Calu3 (cell line): ENCODE results near the gene SVEP1. TPM values are rescaled to one million over a fixed set of nuclear protein-coding genes. Genes with fewer than 3 reads are reported as not detected.

Experiments
- BruUV-seq: library from RNA; stranded (reverse); fragments of 400-500 nt; replicated peaks from 2 replicates; lab custom pipeline; 2021; lab: Mats Ljungman, UMichigan
- CTCF ChIA-PET: fragments of 300-600 bp; sonication (Branson Sonifier 250); formaldehyde crosslinking; loops from one replicate; lab custom pipeline; 2022; ENCODE audit warnings: antibody characterized with exemption; lab: Charles Lee
- DNase-seq: peaks from one replicate; pipeline ENCODE4 v3.0.0; 2022
- H3K27ac Mint-ChIP-seq: one replicate; pipeline ENCODE4 v1.8.0; 2022; ENCODE audit warnings: mixed read lengths; ENCODE audit not compliant: unreplicated experiment
- H3K27me3 Mint-ChIP-seq: one replicate; pipeline ENCODE4 v1.8.0; 2022; ENCODE audit warnings: mixed read lengths; ENCODE audit not compliant: unreplicated experiment
- H3K36me3 Mint-ChIP-seq: one replicate; pipeline ENCODE4 v1.8.0; 2022; ENCODE audit warnings: mild to moderate bottlenecking, moderate library complexity, mixed read lengths; ENCODE audit not compliant: insufficient read depth, unreplicated experiment
- H3K4me1 Mint-ChIP-seq: one replicate; pipeline ENCODE4 v1.8.0; 2022; ENCODE audit warnings: mild to moderate bottlenecking, low read depth, mixed read lengths; ENCODE audit not compliant: unreplicated experiment
- H3K4me3 Mint-ChIP-seq: one replicate; pipeline ENCODE4 v1.8.0; 2022; ENCODE audit warnings: mild to moderate bottlenecking, low read depth, moderate library complexity, mixed read lengths; ENCODE audit not compliant: unreplicated experiment
- H3K9me3 Mint-ChIP-seq: one replicate; pipeline ENCODE4 v1.8.0; 2022; ENCODE audit warnings: low read depth, mixed read lengths; ENCODE audit not compliant: unreplicated experiment
- CTCF ChIP-seq: fragments of 200-600 bp; IDR thresholded peaks from one replicate; pipeline ENCODE4 v1.8.0; 2022; ENCODE audit warnings: antibody characterized with exemption; ENCODE audit not compliant: unreplicated experiment
- intact Hi-C: fragments of 100-400 bp; cut with micrococcal nuclease; formaldehyde crosslinking; loops from one replicate; pipeline ENCODE4 v1.10.0; 2022; ENCODE audit not compliant: unreplicated experiment
- total RNA-seq: library from RNA; stranded (reverse); gene quantifications from 2 replicates; pipeline ENCODE4 v1.2.3, GENCODE V29; 2022

Gene SVEP1
- total RNA-seq, 1 experiment from 2014 or later: 0.35 TPM

- no peak for TF ChIP-seq CTCF
- Mint-ChIP-seq H3K27ac (no peak overlapping the region), H3K4me3 (no peak overlapping the region), H3K4me1 (no peaks in the 10 kb centered on the region), H3K9me3 (no peaks in the 10 kb centered on the region), H3K36me3 (no peaks in the 10 kb centered on the region), H3K27me3 (no peaks in the 10 kb centered on the region)
- CTCF ChIA-PET: interaction anchor here (0.6 kb wide), 1 partner anchor 952 kb away, joined by 4 read pairs; no protein-coding TSS in a partner anchor
- no peak for DNase-seq
- no TSS peak for BruUV-seq
- intact Hi-C loops: no loop called here
Observed at GRCh38 chr9:110517483-110517882, 62.1 kb downstream of the SVEP1 start.

GRCh38 chr9:110514897-110515296, 64.6 kb downstream of the SVEP1 start:
- no peaks in the 10 kb centered on the region for H3K27me3 Mint-ChIP-seq
- H3K27ac Mint-ChIP-seq: no peak overlapping the region
- intact Hi-C loops: no loop called here
- DNase-seq: no peak
- no peak for TF ChIP-seq CTCF
- no TSS peak for BruUV-seq
- CTCF ChIA-PET: no interaction called here
- H3K9me3 Mint-ChIP-seq: no peaks in the 10 kb centered on the region
- H3K36me3 Mint-ChIP-seq: no peaks in the 10 kb centered on the region
- H3K4me3 Mint-ChIP-seq: no peak overlapping the region
- H3K4me1 Mint-ChIP-seq: no peaks in the 10 kb centered on the region

- Mint-ChIP-seq H3K27me3 (no peaks in the 10 kb centered on the region), H3K9me3 (no peaks in the 10 kb centered on the region), H3K36me3 (no peaks in the 10 kb centered on the region), H3K27ac (no peak overlapping the region), H3K4me3 (no peak overlapping the region), H3K4me1 (no peaks in the 10 kb centered on the region)
- no peak for DNase-seq
- CTCF ChIA-PET: interaction anchor here (0.7 kb wide), 1 partner anchor 823 kb away, joined by 3 read pairs; no protein-coding TSS in a partner anchor
- BruUV-seq: no TSS peak
- TF ChIP-seq CTCF: no peak
- intact Hi-C loops: no loop called here
Observed at GRCh38 chr9:110512817-110513216, 66.7 kb downstream of the SVEP1 start.

GRCh38 chr9:110509792-110510191, 69.7 kb downstream of the SVEP1 start:
- Mint-ChIP-seq H3K27ac (no peak overlapping the region), H3K36me3 (no peaks in the 10 kb centered on the region), H3K4me3 (no peak overlapping the region), H3K27me3 (peaks cover 26% of the 10 kb centered on the region), H3K9me3 (no peaks in the 10 kb centered on the region), H3K4me1 (no peaks in the 10 kb centered on the region)
- no peak for DNase-seq
- BruUV-seq: no TSS peak
- CTCF ChIA-PET: no interaction called here
- no peak for TF ChIP-seq CTCF
- intact Hi-C loops: no loop called here
